ENCODE results near the gene KIFBP.
"Not testable (repeated sequence)": the region's sequence is repeated elsewhere in the genome, so short reads cannot be mapped to it uniquely, and the experiment has no call there.

Gene KIFBP

GRCh38 chr10:68988530-68989316 is at the start of gene KIFBP:
Gene KIFBP (plus strand): TSS chr10:68988803. CDS start chr10:68988833, 30 bp downstream.
- DNase-seq = peak; percentile 94 to 99

- DNase-seq = no peak
Measured at GRCh38 chr10:68938884-68939283, 49.7 kb upstream of the KIFBP start.

- not testable (repeated sequence) for DNase-seq
Measured at GRCh38 chr10:68940917-68941316, 47.7 kb upstream of the KIFBP start.

GRCh38 chr10:68950598-68950997 is 38.0 kb upstream of the KIFBP start:
- no peak for DNase-seq

- no peak for DNase-seq
Measured at GRCh38 chr10:68954904-68955303, 33.7 kb upstream of the KIFBP start.

GRCh38 chr10:68955355-68955831 is 33.2 kb upstream of the KIFBP start:
- DNase-seq = no peak

- DNase-seq = peak; percentile 86 to 87
Measured at GRCh38 chr10:68955832-68956532, 32.6 kb upstream of the KIFBP start, which contains the start of gene DDX21. Gene DDX21 (plus strand): TSS chr10:68956170. CDS start chr10:68956226, 56 bp downstream.

- no peak for DNase-seq
Measured at GRCh38 chr10:68957284-68957615, 31.4 kb upstream of the KIFBP start.

- no peak for DNase-seq
Measured at GRCh38 chr10:68957654-68958053, 30.9 kb upstream of the KIFBP start.

- DNase-seq = no peak
Measured at GRCh38 chr10:68959695-68960527, 28.7 kb upstream of the KIFBP start.

- no peak for DNase-seq
Measured at GRCh38 chr10:68963151-68963550, 25.5 kb upstream of the KIFBP start.

- no peak for DNase-seq
Measured at GRCh38 chr10:68973975-68974374, 14.6 kb upstream of the KIFBP start.

GRCh38 chr10:68975936-68976473 is 12.6 kb upstream of the KIFBP start:
- not testable (repeated sequence) for DNase-seq

- DNase-seq = not testable (repeated sequence)
Measured at GRCh38 chr10:68979738-68980137, 8.9 kb upstream of the KIFBP start.

GRCh38 chr10:68981074-68981473 is 7.5 kb upstream of the KIFBP start:
- no peak for DNase-seq

- no peak for DNase-seq
Measured at GRCh38 chr10:68982389-68982788, 6.2 kb upstream of the KIFBP start.

- no peak for DNase-seq
Measured at GRCh38 chr10:68987611-68988010, 992 bp upstream of the KIFBP start.

GRCh38 chr10:68989317-68989990 is 851 bp downstream of the KIFBP start:
- no peak for DNase-seq

GRCh38 chr10:68992636-68993440 is 4.2 kb downstream of the KIFBP start:
- DNase-seq = no peak

GRCh38 chr10:68997211-68997610 is 8.6 kb downstream of the KIFBP start:
- DNase-seq = no peak

- DNase-seq = peak in 1 of 2 donors; percentile 9
Measured at GRCh38 chr10:69004821-69005220, 16.2 kb downstream of the KIFBP start.

Measured in hippocampal formation (tissue), 2 donors.